B cell (primary cell): ENCODE results near the gene SSX5. TPM values are rescaled to one million over a fixed set of nuclear protein-coding genes. Genes with fewer than 3 reads are reported as not detected.
"Not testable (repeated sequence)": the region's sequence is repeated elsewhere in the genome, so short reads cannot be mapped to it uniquely, and the experiment has no call there.

Experiments
- ATAC-seq: fragments of 200-7000 bp; cut with Tn5 transposase; one replicate; pipeline ENCODE4 v1.10.0; 2021; ENCODE audit warnings: low read depth, mild to moderate bottlenecking, moderate number of reproducible peaks, moderate library complexity
- CTCF ChIA-PET: fragments of 350-600 bp; sonication (Branson Sonifier 250); formaldehyde crosslinking; loops from one replicate; lab custom pipeline; 2021; ENCODE audit warnings: antibody characterized with exemption, inconsistent platforms; lab: Charles Lee
- POLR2A ChIA-PET: fragments of 350-600 bp; sonication (Branson Sonifier 250); formaldehyde crosslinking; loops from one replicate; lab custom pipeline; 2021; ENCODE audit warnings: antibody characterized with exemption; lab: Charles Lee
- DNase-seq: peaks from one replicate; pipeline ENCODE4 v3.0.0; 2013
- H2AFZ ChIP-seq: 2 replicates; pipeline ENCODE4 v1.6.1; 2012; ENCODE audit warnings: mild to moderate bottlenecking, low read depth, low read length; ENCODE audit not compliant: insufficient read depth, poor library complexity, severe bottlenecking
- H3K27ac ChIP-seq, 2 donors: 1 replicate in 1 of 2; 2 replicates in 1 of 2; pipeline ENCODE4 v1.5.1; 2012 to 2013; ENCODE audit warnings: low read length in 2 of 2, mild to moderate bottlenecking in 2 of 2, moderate library complexity in 1 of 2
- H3K27me3 ChIP-seq, 4 experiments: fragments of 200-600 bp in 1 of 4; sonication (generic) in 1 of 4; replicated peaks in 1 of 4; 1 replicate in 2 of 4; 2 replicates in 2 of 4; pipeline versions ENCODE4 v1.6.1 to v1.7.0; 2013 to 2016; ENCODE audit warnings: low read length in 3 of 4, mild to moderate bottlenecking in 2 of 4, mixed read lengths in 1 of 4, moderate library complexity in 1 of 4; ENCODE audit not compliant: insufficient read depth in 4 of 4, control insufficient read depth in 3 of 4; ENCODE audit errors: control extremely low read depth in 1 of 4
- H3K36me3 ChIP-seq, 2 experiments: replicated peaks in 1 of 2; 1 replicate in 1 of 2; 2 replicates in 1 of 2; pipeline versions ENCODE4 v1.6.1 to v1.7.1; 2013; ENCODE audit warnings: low read length in 1 of 2; ENCODE audit not compliant: insufficient read depth in 2 of 2, control insufficient read depth in 1 of 2; ENCODE audit errors: control extremely low read depth in 1 of 2, extremely low read depth in 1 of 2
- H3K4me1 ChIP-seq, 2 donors: fragments of 200-600 bp in 1 of 2; sonication (generic) in 1 of 2; 1 replicate in 1 of 2; 2 replicates in 1 of 2; pipeline versions ENCODE4 v1.5.1 to v1.6.1; 2013 to 2017; ENCODE audit warnings: low read length in 2 of 2; ENCODE audit not compliant: control insufficient read depth in 2 of 2, insufficient read depth in 2 of 2
- H3K4me2 ChIP-seq: replicated peaks from 2 replicates; pipeline ENCODE3; 2012; ENCODE audit warnings: mild to moderate bottlenecking, low read depth, low read length; ENCODE audit not compliant: poor library complexity, severe bottlenecking
- H3K4me3 ChIP-seq, 5 experiments: fragments of 200-600 bp in 1 of 5; sonication (generic) in 1 of 5; 1 replicate in 3 of 5; 2 replicates in 2 of 5; pipeline versions ENCODE4 v1.5.1 to v1.7.0; 2011 to 2016; ENCODE audit warnings: low read length in 4 of 5, mild to moderate bottlenecking in 4 of 5, low read depth in 2 of 5, control low read depth in 1 of 5, moderate library complexity in 1 of 5; ENCODE audit not compliant: insufficient read depth in 1 of 5; ENCODE audit errors: control extremely low read depth in 1 of 5, extremely low read depth in 1 of 5
- H3K79me2 ChIP-seq: fragments of 200-600 bp; sonication (generic); one replicate; pipeline ENCODE4 v1.6.0; 2016; ENCODE audit warnings: low read length; ENCODE audit not compliant: control insufficient read depth, insufficient read depth
- H3K9ac ChIP-seq: fragments of 200-600 bp; sonication (generic); 2 replicates; pipeline ENCODE4 v1.6.1; 2017; ENCODE audit warnings: mild to moderate bottlenecking, low read length, moderate library complexity
- H3K9me3 ChIP-seq, 3 donors: one replicate each; pipeline versions ENCODE4 v1.6.1 to v1.7.1; 2013; ENCODE audit warnings: low read length in 2 of 3; ENCODE audit not compliant: control insufficient read depth in 2 of 3, insufficient read depth in 1 of 3; ENCODE audit errors: control extremely low read depth in 1 of 3
- H4K20me1 ChIP-seq: 2 replicates; pipeline ENCODE4 v1.6.0; 2012; ENCODE audit warnings: mild to moderate bottlenecking, low read length; ENCODE audit not compliant: insufficient read depth, control insufficient read depth, poor library complexity, severe bottlenecking
- H3K27ac Mint-ChIP-seq: one replicate; pipeline ENCODE4 v1.8.0; 2021; ENCODE audit warnings: mixed read lengths
- H3K27me3 Mint-ChIP-seq: one replicate; pipeline ENCODE4 v1.8.0; 2021; ENCODE audit warnings: mixed read lengths
- H3K4me1 Mint-ChIP-seq: one replicate; pipeline ENCODE4 v1.8.0; 2021; ENCODE audit warnings: mixed read lengths
- H3K4me3 Mint-ChIP-seq: one replicate; pipeline ENCODE4 v1.8.0; 2021; ENCODE audit warnings: mixed read lengths
- H3K9me3 Mint-ChIP-seq: one replicate; pipeline ENCODE4 v1.8.0; 2022; ENCODE audit warnings: mixed read lengths; ENCODE audit not compliant: insufficient read depth
- CTCF ChIP-seq: fragments of 200-600 bp; IDR thresholded peaks from one replicate; pipeline ENCODE4 v1.8.0; 2022; ENCODE audit warnings: antibody characterized with exemption, mild to moderate bottlenecking
- EZH2 ChIP-seq: IDR thresholded peaks from 2 replicates; pipeline ENCODE4 v1.6.1; 2012; ENCODE audit warnings: borderline replicate concordance, low read depth, mild to moderate bottlenecking, moderate library complexity, low read length; ENCODE audit not compliant: insufficient read depth, poor library complexity, severe bottlenecking
- WGBS: methylation state at CpG from one replicate; pipeline ENCODE4 v1.1.5; 2013; ENCODE audit warnings: missing lambda C conversion rate; ENCODE audit not compliant: insufficient coverage; 5-methylcytosine and 5-hydroxymethylcytosine counted together
- intact Hi-C: fragments of 100-400 bp; cut with micrococcal nuclease; formaldehyde crosslinking; loops from one replicate; pipeline ENCODE4 v1.10.0; 2022
- polyA plus RNA-seq: library from polyadenylated mRNA; depleted of rRNA; stranded (reverse); fragments of >200 nt; gene quantifications from 2 replicates; pipeline ENCODE4 v1.2.3, GENCODE V29; 2012
- total RNA-seq, 2 donors: library from RNA; stranded (reverse); fragments of 120-200 nt in 1 of 2; gene quantifications; 1 replicate in 1 of 2; 2 replicates in 1 of 2; pipeline versions ENCODE4 v1.2.3 to v1.2.4, GENCODE V29; 2013 to 2022

SSX5 gene
- total and polyA plus RNA-seq, 2 donors (not counting 1 experiment from before 2014, with no cell fraction given): not detected

GRCh38 chrX:48190024-48190423, 6.6 kb downstream of the SSX5 start:
- H3K9ac ChIP-seq, ATAC-seq, H3K27ac Mint-ChIP-seq, H3K9me3 Mint-ChIP-seq, H3K79me2 ChIP-seq, H3K27me3 ChIP-seq, H3K9me3 ChIP-seq, CTCF ChIA-PET, DNase-seq, H3K27ac ChIP-seq, H3K4me1 ChIP-seq, H3K4me3 Mint-ChIP-seq, H3K36me3 ChIP-seq, intact Hi-C loops, H3K4me2 ChIP-seq, H3K4me1 Mint-ChIP-seq, H2AFZ ChIP-seq, H3K27me3 Mint-ChIP-seq, H4K20me1 ChIP-seq, POLR2A ChIA-PET, H3K4me3 ChIP-seq: not testable (repeated sequence)
- WGBS: 0% methylated on average over 1 of the region's 5 CpGs

- H3K4me3 ChIP-seq, H4K20me1 ChIP-seq, H3K9me3 Mint-ChIP-seq, H3K27me3 Mint-ChIP-seq, H3K9me3 ChIP-seq, H3K4me1 Mint-ChIP-seq, H3K27ac Mint-ChIP-seq, intact Hi-C loops, H2AFZ ChIP-seq, H3K4me2 ChIP-seq, ATAC-seq, H3K27ac ChIP-seq, H3K9ac ChIP-seq, H3K36me3 ChIP-seq, H3K79me2 ChIP-seq, H3K4me1 ChIP-seq, CTCF ChIA-PET, DNase-seq, H3K4me3 Mint-ChIP-seq, H3K27me3 ChIP-seq, POLR2A ChIA-PET: not testable (repeated sequence)
- no CpG with 5 or more reads among the region's 5 CpGs for WGBS
Observed at GRCh38 chrX:48181882-48182281, 14.7 kb downstream of the SSX5 start.

GRCh38 chrX:48180811-48181210, 15.8 kb downstream of the SSX5 start:
- Mint-ChIP-seq H3K4me1 (no peaks in the 10 kb centered on the region), H3K27ac (no peak overlapping the region), H3K4me3 (no peak overlapping the region), H3K9me3 (no peaks in the 10 kb centered on the region), H3K27me3 (peaks cover 6% of the 10 kb centered on the region)
- Histone ChIP-seq H3K4me3 (no peak overlapping the region), H3K79me2 (no peaks in the 10 kb centered on the region), H3K27me3 (no peaks in the 10 kb centered on the region), H3K36me3 (no peaks in the 10 kb centered on the region), H4K20me1 (no peaks in the 10 kb centered on the region), H3K27ac (no peak overlapping the region), H3K9me3 (no peaks in the 10 kb centered on the region), H2AFZ (no peak overlapping the region), H3K4me1 (no peaks in the 10 kb centered on the region), H3K9ac (no peak overlapping the region), H3K4me2 (no peak overlapping the region)
- no peak for DNase-seq
- 100% methylated on average over 1 of the region's 4 CpGs for WGBS
- intact Hi-C loops: no loop called here
- ATAC-seq: no peak
- TF ChIP-seq CTCF (no peak), EZH2 (no peak)
- CTCF ChIA-PET: no interaction called here
- POLR2A ChIA-PET: no interaction called here
